Small intestine (tissue), 7 donors: ENCODE results near the gene ISLR2. TPM values are rescaled to one million over a fixed set of nuclear protein-coding genes. Genes with fewer than 3 reads are reported as not detected.
"Not testable (repeated sequence)": the region's sequence is repeated elsewhere in the genome, so short reads cannot be mapped to it uniquely, and the experiment has no call there.

Experiments used
- DNase-seq, 2 donors: peaks; one replicate each; pipeline versions ENCODE4 v3.0.0 to v3.0.0-alpha.2; 2013
- FAIRE-seq: peaks from 2 replicates; lab custom pipeline; 2012; peaks lifted over from hg19 to GRCh38; lab: Jason Lieb, UNC
- H3K27ac ChIP-seq, 3 donors: one replicate each; pipeline ENCODE4 v1.5.1; 2013; ENCODE audit warnings: low read length in 2 of 3, mild to moderate bottlenecking in 2 of 3, control low read depth in 1 of 3, inconsistent platforms in 1 of 3, low read depth in 1 of 3, moderate library complexity in 1 of 3
- H3K27me3 ChIP-seq, 3 donors: one replicate each; pipeline ENCODE4 v1.6.1; 2013; ENCODE audit warnings: low read length in 3 of 3, inconsistent platforms in 1 of 3; ENCODE audit not compliant: control insufficient read depth in 3 of 3, insufficient read depth in 3 of 3
- H3K36me3 ChIP-seq, 3 donors: one replicate each; pipeline ENCODE4 v1.6.1; 2013; ENCODE audit warnings: low read length in 3 of 3, inconsistent platforms in 1 of 3, low read depth in 1 of 3, mild to moderate bottlenecking in 1 of 3, moderate library complexity in 1 of 3; ENCODE audit not compliant: control insufficient read depth in 3 of 3, insufficient read depth in 2 of 3
- H3K4me1 ChIP-seq, 3 donors: one replicate each; pipeline ENCODE4 v1.6.1; 2013; ENCODE audit warnings: low read length in 2 of 3, inconsistent platforms in 1 of 3, low read depth in 1 of 3, mild to moderate bottlenecking in 1 of 3, moderate library complexity in 1 of 3; ENCODE audit not compliant: control insufficient read depth in 3 of 3, insufficient read depth in 2 of 3
- H3K4me3 ChIP-seq, 3 donors: one replicate each; pipeline ENCODE4 v1.5.1; 2013; ENCODE audit warnings: low read length in 3 of 3, control low read depth in 1 of 3, inconsistent platforms in 1 of 3, low read depth in 1 of 3, mild to moderate bottlenecking in 1 of 3, moderate library complexity in 1 of 3
- H3K9me3 ChIP-seq, 2 donors: one replicate each; pipeline ENCODE4 v1.6.1; 2013; ENCODE audit warnings: low read depth in 1 of 2, low read length in 1 of 2; ENCODE audit not compliant: control insufficient read depth in 2 of 2, insufficient read depth in 1 of 2
- WGBS, 3 donors: extraction: QIAGEN DNeasy Blood & Tissue Kit; methylation state at CpG; one replicate each; pipeline ENCODE4 v1.1.7; 2013; 5-methylcytosine and 5-hydroxymethylcytosine counted together
- polyA plus RNA-seq, 4 donors: library from polyadenylated mRNA; stranded (reverse) in 3 of 4; unstranded in 1 of 4; fragments of 200-250 nt in 3 of 4; fragments of 120-200 nt in 1 of 4; gene quantifications; one replicate each; pipeline versions ENCODE4 v1.2.1 to v1.2.3, GENCODE V29; 2013
- donor health status: healthy with polysubstance abuse.
- donor health status: control.
- donor health status: control.
- donor health status: Bipolar disorder and iron deficiency.
- donor health status: healthy.

ISLR2 gene
- polyA plus RNA-seq, 4 donors: 0.54 to 5.7 (median 1.1) TPM; not detected in 1

- no peak overlapping the region for H3K4me3 ChIP-seq
- DNase-seq (no peak), FAIRE-seq (no peak)
- H3K4me1 ChIP-seq: peaks cover 0 to 2% (median 0%) of the 10 kb centered on the region in 3 donors
- H3K9me3 ChIP-seq: no peaks in the 10 kb centered on the region
- peaks cover 0 to 6% (median 0%) of the 10 kb centered on the region in 3 donors for H3K27me3 ChIP-seq
- H3K36me3 ChIP-seq: no peaks in the 10 kb centered on the region
- no peak overlapping the region for H3K27ac ChIP-seq
- 83 to 88% (median 84%) methylated on average over 9 of the region's 9 CpGs for WGBS, 3 donors
Measured at GRCh38 chr15:74157868-74158827, 27.8 kb downstream of the ISLR2 start.

DNA sequence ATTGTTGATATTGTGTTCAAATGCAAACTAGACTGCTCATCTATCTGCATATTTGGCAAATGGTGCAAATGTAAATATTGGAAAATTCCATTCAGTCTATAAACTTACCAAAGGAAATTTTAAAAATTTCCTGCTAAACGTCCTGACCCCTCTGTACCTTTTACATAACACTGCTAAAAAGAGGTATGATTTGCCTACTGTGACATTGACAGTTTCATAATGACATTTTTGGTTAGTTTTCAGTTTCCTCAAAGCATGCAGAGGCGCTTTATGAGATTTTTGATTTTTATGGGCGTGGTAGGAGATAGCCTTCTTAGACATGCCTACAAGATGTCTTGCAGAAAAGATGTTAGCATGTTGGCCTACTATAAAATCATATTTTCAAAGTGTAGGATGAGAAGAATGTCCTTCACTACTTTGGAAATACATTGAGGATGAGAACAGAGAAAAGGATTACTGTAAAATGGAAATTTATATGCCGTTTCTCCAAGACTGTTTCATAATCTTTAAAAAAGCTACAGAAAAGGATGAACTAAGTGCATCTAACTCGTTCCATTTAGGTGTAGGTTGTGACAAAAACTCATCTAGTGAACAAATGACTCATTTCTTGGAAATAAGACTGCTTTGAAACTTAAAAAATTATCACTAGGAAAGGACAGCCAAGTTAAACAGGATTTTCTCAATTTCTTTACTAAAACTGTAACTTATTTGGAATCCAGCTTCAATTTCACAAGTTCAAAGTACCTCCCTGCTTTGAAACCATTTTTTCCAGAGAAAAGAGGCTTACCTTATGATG, 28.7 kb downstream of the ISLR2 start:
- Histone ChIP-seq H3K36me3 (no peaks in the 10 kb centered on the region), H3K4me1 (peaks cover 0 to 2% (median 0%) of the 10 kb centered on the region in 3 donors), H3K27me3 (peaks cover 0 to 9% (median 0%) of the 10 kb centered on the region in 3 donors), H3K9me3 (no peaks in the 10 kb centered on the region), H3K27ac (no peak overlapping the region), H3K4me3 (no peak overlapping the region)
- WGBS, 3 donors: 49 to 55% (median 54%) methylated on average over 5 of the region's 5 CpGs
- FAIRE-seq: no peak
- DNase-seq: no peak

DNA sequence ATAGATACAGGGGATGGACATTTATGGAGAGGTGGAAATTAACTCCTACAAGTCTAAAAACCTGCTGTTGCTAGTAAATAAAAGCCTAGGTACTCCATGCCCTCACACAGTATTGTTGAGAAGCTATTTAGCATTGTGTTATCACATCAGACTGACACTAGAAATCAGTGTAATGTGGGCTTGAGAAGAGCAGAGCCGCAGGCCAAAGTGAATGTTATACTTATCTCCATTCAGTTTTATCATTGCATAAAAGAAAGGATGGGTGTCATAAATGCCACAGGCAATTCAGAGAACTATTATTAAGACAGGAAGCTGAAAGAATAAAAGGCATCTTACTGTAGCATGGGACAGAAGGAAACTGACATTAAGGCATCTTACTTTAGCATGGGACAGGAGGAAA, 29.4 kb downstream of the ISLR2 start:
- FAIRE-seq (no peak), DNase-seq (no peak)
- H3K27me3 ChIP-seq: peaks cover 0 to 8% (median 0%) of the 10 kb centered on the region in 3 donors
- peaks cover 0 to 1% of the 10 kb centered on the region in 2 donors for H3K9me3 ChIP-seq
- no peak overlapping the region for H3K27ac ChIP-seq
- no peak overlapping the region for H3K4me3 ChIP-seq
- H3K36me3 ChIP-seq: no peaks in the 10 kb centered on the region
- H3K4me1 ChIP-seq: peaks cover 0 to 2% (median 0%) of the 10 kb centered on the region in 3 donors
- 77 to 88% (median 84%) methylated on average over 1 of the region's 1 CpG for WGBS, 3 donors

GRCh38 chr15:74160390-74160789, 30.0 kb downstream of the ISLR2 start:
- not testable (repeated sequence) for H3K27me3 ChIP-seq, DNase-seq, FAIRE-seq, H3K9me3 ChIP-seq, H3K4me1 ChIP-seq, H3K27ac ChIP-seq, H3K36me3 ChIP-seq, H3K4me3 ChIP-seq
- WGBS, 3 donors: 95 to 98% (median 97%) methylated on average over 3 of the region's 3 CpGs

GRCh38 chr15:74162195-74162536, 31.8 kb downstream of the ISLR2 start:
- H3K27ac ChIP-seq, H3K4me3 ChIP-seq, H3K36me3 ChIP-seq, FAIRE-seq, H3K4me1 ChIP-seq, H3K27me3 ChIP-seq, DNase-seq, H3K9me3 ChIP-seq: not testable (repeated sequence)
- WGBS, 3 donors: 83 to 87% (median 85%) methylated on average over 3 of the region's 3 CpGs

GRCh38 chr15:74165461-74165860, 35.1 kb downstream of the ISLR2 start:
- no peak for DNase-seq
- 92 to 98% (median 93%) methylated on average over 1 of the region's 1 CpG for WGBS, 3 donors
- Histone ChIP-seq H3K9me3 (peaks cover 0 to 3% of the 10 kb centered on the region in 2 donors), H3K27ac (no peak overlapping the region), H3K36me3 (no peaks in the 10 kb centered on the region), H3K4me3 (no peak overlapping the region), H3K27me3 (peaks cover 0 to 3% (median 0%) of the 10 kb centered on the region in 3 donors), H3K4me1 (no peaks in the 10 kb centered on the region)
- no peak for FAIRE-seq

- H3K27me3 ChIP-seq: peaks cover 0 to 3% (median 0%) of the 10 kb centered on the region in 3 donors
- no peak overlapping the region for H3K4me3 ChIP-seq
- H3K27ac ChIP-seq: no peak overlapping the region
- WGBS, 3 donors: 66 to 78% (median 78%) methylated on average over 4 of the region's 4 CpGs
- H3K9me3 ChIP-seq: peaks cover 0 to 3% of the 10 kb centered on the region in 2 donors
- no peak for FAIRE-seq
- no peaks in the 10 kb centered on the region for H3K36me3 ChIP-seq
- no peak for DNase-seq
- H3K4me1 ChIP-seq: peaks cover 0 to 3% (median 0%) of the 10 kb centered on the region in 3 donors
Measured at GRCh38 chr15:74167891-74168331, 37.5 kb downstream of the ISLR2 start.

GRCh38 chr15:74168711-74169126, 38.3 kb downstream of the ISLR2 start:
- H3K4me3 ChIP-seq: no peak overlapping the region
- 38 to 45% (median 38%) methylated on average over 3 of the region's 3 CpGs for WGBS, 3 donors
- H3K9me3 ChIP-seq: peaks cover 0 to 3% of the 10 kb centered on the region in 2 donors
- peaks cover 0 to 3% (median 0%) of the 10 kb centered on the region in 3 donors for H3K4me1 ChIP-seq
- DNase-seq (no peak), FAIRE-seq (no peak)
- H3K27ac ChIP-seq: no peak overlapping the region
- H3K36me3 ChIP-seq: no peaks in the 10 kb centered on the region
- no peaks in the 10 kb centered on the region for H3K27me3 ChIP-seq
